Measurements from ENCODE around the gene XYLT1.

- TF ChIP-seq CTCF (IDR thresholded peaks at IDR 0.05; ENCODE audit: low read depth, low read length, poor library complexity, severe bottlenecking) (no peak), EZH2phosphoT487 (IDR thresholded peaks at IDR 0.05; ENCODE audit: borderline replicate concordance, low read length) (no peak)
Observed at GRCh38 chr16:17160920-17161431, 309.8 kb downstream of the XYLT1 start.

Data from DOHH2 (cell line).